Lower leg skin (tissue), 3 donors: ENCODE results near the gene AKAP6.

Experiments used
- CTCF ChIP-seq, 3 donors: fragments of 450-650 bp; IDR thresholded peaks; one replicate each; pipeline ENCODE4 v1.5.1; 2016; ENCODE audit warnings: antibody characterized with exemption in 3 of 3, mild to moderate bottlenecking in 3 of 3, moderate library complexity in 2 of 3
- POLR2A ChIP-seq, 2 donors: fragments of 450-650 bp; IDR thresholded peaks; one replicate each; pipeline ENCODE4 v1.6.1; 2016 to 2017; ENCODE audit warnings: antibody characterized with exemption in 2 of 2, mild to moderate bottlenecking in 1 of 2, moderate library complexity in 1 of 2

GRCh38 chr14:32546246-32546645, 217.1 kb downstream of the AKAP6 start:
- TF ChIP-seq CTCF (IDR thresholded peaks at IDR 0.05) (no peak), POLR2A (IDR thresholded peaks at IDR 0.05) (no peak)
